ENCODE measurements around the gene CDIPT.

The CDIPT gene

GRCh38 chr16:29820730-29821642 is 42.0 kb downstream of the CDIPT start:
- H3K79me2 ChIP-seq (ENCODE audit: low read length) = peaks cover 31% of the 10 kb centered on the region

GRCh38 chr16:29820271-29820701 is 42.7 kb downstream of the CDIPT start, which contains the start of gene MVP:
MVP (plus strand) TSS chr16:29820462; CDS start chr16:29830550, 10,088 bp downstream.
- Histone ChIP-seq H3K4me2 (ENCODE audit: low read length) (peak within 1 kb of the TSS; percentile 83), H4K20me1 (ENCODE audit: insufficient read depth, low read length) (peaks cover 12% of the 10 kb centered on the region; the same call in 1 of the 2 replicates), H3K27me3 (ENCODE audit: low read depth, low read length) (no peaks in the 10 kb centered on the region), H3K4me3 (ENCODE audit: low read length) (peak within 1 kb of the TSS; percentile 76), H2AFZ (ENCODE audit: low read depth, low read length) (no peak within 1 kb of the TSS), H3K27ac (ENCODE audit: low read length) (peak within 1 kb of the TSS; percentile 51), H3K4me1 (ENCODE audit: low read length) (peaks cover 28% of the 10 kb centered on the region), H3K9ac (ENCODE audit: low read length) (peak within 1 kb of the TSS; percentile 49), H3K9me3 (ENCODE audit: insufficient read depth, low read length) (no peaks in the 10 kb centered on the region), H3K79me2 (ENCODE audit: low read length) (peaks cover 31% of the 10 kb centered on the region), H3K36me3 (replicated peaks; ENCODE audit: low read depth, low read length) (peaks cover 35% of the 10 kb centered on the region)
- no peak for TF ChIP-seq EZH2phosphoT487 (IDR thresholded peaks at IDR 0.05; ENCODE audit: low read depth)

More at GRCh38 chr16:29820730-29821642, 42.0 kb downstream of the CDIPT start:
- H3K27ac ChIP-seq (ENCODE audit: low read length) = peak overlapping the region; percentile 51
- peak overlapping the region; percentile 49 for H3K9ac ChIP-seq (ENCODE audit: low read length)
- no peak overlapping the region for H2AFZ ChIP-seq (ENCODE audit: low read depth, low read length)
- peaks cover 33% of the 10 kb centered on the region for H3K4me1 ChIP-seq (ENCODE audit: low read length)
- H3K27me3 ChIP-seq (ENCODE audit: low read depth, low read length) = no peaks in the 10 kb centered on the region
- peaks cover 12% of the 10 kb centered on the region; the same call in 1 of the 2 replicates for H4K20me1 ChIP-seq (ENCODE audit: insufficient read depth, low read length)
- peaks cover 35% of the 10 kb centered on the region for H3K36me3 ChIP-seq (replicated peaks; ENCODE audit: low read depth, low read length)
- H3K4me2 ChIP-seq (ENCODE audit: low read length) = peak overlapping the region; percentile 83
- TF ChIP-seq CTCF (IDR thresholded peaks at IDR 0.05; ENCODE audit: low read depth, low read length) = no peak
- no peak for TF ChIP-seq EZH2phosphoT487 (IDR thresholded peaks at IDR 0.05; ENCODE audit: low read depth)
- H3K9me3 ChIP-seq (ENCODE audit: insufficient read depth, low read length) = no peaks in the 10 kb centered on the region
- peak overlapping the region; percentile 76 for H3K4me3 ChIP-seq (ENCODE audit: low read length)

- Histone ChIP-seq H3K9ac (ENCODE audit: low read length) (no peak overlapping the region), H3K79me2 (ENCODE audit: low read length) (peaks cover 31% of the 10 kb centered on the region), H3K4me3 (ENCODE audit: low read length) (peak overlapping the region; percentile 76; the same call in 1 of the 2 replicates), H3K27me3 (ENCODE audit: low read depth, low read length) (no peaks in the 10 kb centered on the region), H3K9me3 (ENCODE audit: insufficient read depth, low read length) (no peaks in the 10 kb centered on the region), H3K4me2 (ENCODE audit: low read length) (peak overlapping the region; percentile 83), H3K36me3 (replicated peaks; ENCODE audit: low read depth, low read length) (peaks cover 35% of the 10 kb centered on the region), H3K4me1 (ENCODE audit: low read length) (peaks cover 28% of the 10 kb centered on the region), H4K20me1 (ENCODE audit: insufficient read depth, low read length) (peaks cover 12% of the 10 kb centered on the region; the same call in 1 of the 2 replicates), H3K27ac (ENCODE audit: low read length) (peak overlapping the region; percentile 51; the same call in 1 of the 2 replicates), H2AFZ (ENCODE audit: low read depth, low read length) (no peak overlapping the region)
- TF ChIP-seq CTCF (IDR thresholded peaks at IDR 0.05; ENCODE audit: low read depth, low read length) = no peak
- TF ChIP-seq EZH2phosphoT487 (IDR thresholded peaks at IDR 0.05; ENCODE audit: low read depth) = no peak
Measured at GRCh38 chr16:29819506-29819905, 43.5 kb downstream of the CDIPT start.

- TF ChIP-seq CTCF (IDR thresholded peaks at IDR 0.05; ENCODE audit: low read depth, low read length) (no peak), EZH2phosphoT487 (IDR thresholded peaks at IDR 0.05; ENCODE audit: low read depth) (no peak)
- Histone ChIP-seq H3K4me1 (ENCODE audit: low read length) (peaks cover 30% of the 10 kb centered on the region), H4K20me1 (ENCODE audit: insufficient read depth, low read length) (peaks cover 12% of the 10 kb centered on the region; the same call in 1 of the 2 replicates), H3K27ac (ENCODE audit: low read length) (no peak overlapping the region), H3K4me2 (ENCODE audit: low read length) (no peak overlapping the region), H3K9ac (ENCODE audit: low read length) (no peak overlapping the region), H3K4me3 (ENCODE audit: low read length) (no peak overlapping the region), H3K36me3 (replicated peaks; ENCODE audit: low read depth, low read length) (peaks cover 35% of the 10 kb centered on the region), H3K27me3 (ENCODE audit: low read depth, low read length) (no peaks in the 10 kb centered on the region), H3K9me3 (ENCODE audit: insufficient read depth, low read length) (no peaks in the 10 kb centered on the region), H2AFZ (ENCODE audit: low read depth, low read length) (no peak overlapping the region), H3K79me2 (ENCODE audit: low read length) (peaks cover 31% of the 10 kb centered on the region)
Measured at GRCh38 chr16:29818082-29818481, 44.9 kb downstream of the CDIPT start.
